Fibroblast of the aortic adventitia (primary cell): ENCODE measurements around the gene COL9A3. TPM values are rescaled to one million over a fixed set of nuclear protein-coding genes. Genes with fewer than 3 reads are reported as not detected.

ENCODE experiments used
- DNase-seq: peaks from one replicate; pipeline ENCODE4 v3.0.0-alpha.2; 2010; ENCODE audit warnings: low read depth
- H3K4me3 ChIP-seq: 2 replicates; pipeline ENCODE4 v1.5.1; 2011; ENCODE audit warnings: low read depth, mild to moderate bottlenecking, control low read depth, low read length, moderate library complexity
- total RNA-seq: library from RNA; depleted of rRNA; stranded (reverse); fragments of >200 nt; gene quantifications from 2 replicates; pipeline ENCODE4 v1.2.3, GENCODE V29; 2012; ENCODE audit warnings: low replicate concordance
- TF ChIP-seq, protein P1 (sequence below): IDR thresholded peaks from 2 replicates; pipeline ENCODE4 v1.5.1; 2011; ENCODE audit warnings: mild to moderate bottlenecking, low read length, control low read depth, inconsistent platforms; ENCODE audit not compliant: insufficient read depth

Gene COL9A3
- total RNA-seq, 1 donor, result 0.36 TPM

DNA sequence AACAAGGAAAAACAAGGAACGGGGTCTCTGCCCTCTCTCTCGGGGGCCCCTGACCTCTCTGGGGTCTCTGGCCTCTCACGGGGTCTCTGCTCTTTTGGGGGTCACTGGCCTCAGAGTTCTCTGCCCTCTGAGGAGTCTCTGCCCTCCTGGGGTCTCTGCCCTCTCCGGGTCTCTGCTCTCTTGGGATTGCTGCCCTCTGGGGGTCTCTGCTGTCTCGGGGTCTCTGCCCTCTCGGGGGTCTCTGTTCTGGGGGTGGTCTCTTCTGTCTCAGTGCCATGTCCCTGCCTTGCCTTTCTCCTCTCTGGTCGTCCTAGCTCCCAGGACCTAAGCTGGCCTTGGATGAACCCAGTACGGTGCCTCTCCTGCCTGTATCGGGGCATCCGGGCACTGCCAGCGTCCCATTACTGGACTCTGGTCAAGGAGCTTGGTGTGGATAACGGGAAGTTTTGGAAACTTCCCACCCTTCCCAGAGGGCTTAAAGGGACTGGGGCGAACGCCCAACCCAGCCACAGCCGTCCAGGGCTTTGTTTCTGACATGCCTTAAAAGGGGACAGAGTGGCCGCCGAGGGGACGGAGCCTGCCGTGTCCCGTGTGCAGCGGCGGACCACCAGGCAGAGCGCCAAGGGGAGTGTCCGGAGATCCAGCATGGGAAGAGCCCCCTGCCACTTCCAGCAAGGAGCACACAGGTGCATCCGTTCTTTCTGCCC is 45.3 kb upstream of the COL9A3 start:
- no peak overlapping the region for H3K4me3 ChIP-seq
- DNase-seq, result no peak

DNA sequence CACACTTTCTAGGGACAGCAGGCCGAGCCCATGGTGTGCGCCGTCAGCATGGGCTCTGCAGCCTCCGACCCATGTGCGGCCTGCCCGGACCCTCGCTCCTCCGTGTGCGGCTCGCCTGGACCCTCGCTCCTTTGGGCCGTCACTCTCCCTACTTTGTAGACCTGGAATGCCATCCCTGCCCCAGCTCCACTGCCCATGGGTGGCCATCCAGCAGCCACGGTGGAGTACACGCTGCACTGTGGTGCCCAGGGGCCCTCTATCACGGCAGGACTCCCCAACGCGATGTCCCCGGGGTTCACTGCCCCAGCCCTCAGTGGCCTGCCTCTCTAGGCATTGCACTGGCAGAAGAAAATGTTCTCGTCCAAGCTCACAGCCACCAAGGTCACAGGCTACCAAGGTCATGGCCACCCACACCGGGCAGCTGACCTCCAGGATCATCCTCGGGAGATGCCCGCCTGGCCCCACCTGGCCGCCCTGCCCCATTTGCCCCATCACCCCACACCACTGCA is 44.7 kb upstream of the COL9A3 start:
- TF ChIP-seq, protein P1, sequence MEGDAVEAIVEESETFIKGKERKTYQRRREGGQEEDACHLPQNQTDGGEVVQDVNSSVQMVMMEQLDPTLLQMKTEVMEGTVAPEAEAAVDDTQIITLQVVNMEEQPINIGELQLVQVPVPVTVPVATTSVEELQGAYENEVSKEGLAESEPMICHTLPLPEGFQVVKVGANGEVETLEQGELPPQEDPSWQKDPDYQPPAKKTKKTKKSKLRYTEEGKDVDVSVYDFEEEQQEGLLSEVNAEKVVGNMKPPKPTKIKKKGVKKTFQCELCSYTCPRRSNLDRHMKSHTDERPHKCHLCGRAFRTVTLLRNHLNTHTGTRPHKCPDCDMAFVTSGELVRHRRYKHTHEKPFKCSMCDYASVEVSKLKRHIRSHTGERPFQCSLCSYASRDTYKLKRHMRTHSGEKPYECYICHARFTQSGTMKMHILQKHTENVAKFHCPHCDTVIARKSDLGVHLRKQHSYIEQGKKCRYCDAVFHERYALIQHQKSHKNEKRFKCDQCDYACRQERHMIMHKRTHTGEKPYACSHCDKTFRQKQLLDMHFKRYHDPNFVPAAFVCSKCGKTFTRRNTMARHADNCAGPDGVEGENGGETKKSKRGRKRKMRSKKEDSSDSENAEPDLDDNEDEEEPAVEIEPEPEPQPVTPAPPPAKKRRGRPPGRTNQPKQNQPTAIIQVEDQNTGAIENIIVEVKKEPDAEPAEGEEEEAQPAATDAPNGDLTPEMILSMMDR, result no peak
- no peak for DNase-seq
- H3K4me3 ChIP-seq, result no peak overlapping the region

More for the DNA sequence above, 45.3 kb upstream of the COL9A3 start:
- TF ChIP-seq, protein P1, result no peak

DNA sequence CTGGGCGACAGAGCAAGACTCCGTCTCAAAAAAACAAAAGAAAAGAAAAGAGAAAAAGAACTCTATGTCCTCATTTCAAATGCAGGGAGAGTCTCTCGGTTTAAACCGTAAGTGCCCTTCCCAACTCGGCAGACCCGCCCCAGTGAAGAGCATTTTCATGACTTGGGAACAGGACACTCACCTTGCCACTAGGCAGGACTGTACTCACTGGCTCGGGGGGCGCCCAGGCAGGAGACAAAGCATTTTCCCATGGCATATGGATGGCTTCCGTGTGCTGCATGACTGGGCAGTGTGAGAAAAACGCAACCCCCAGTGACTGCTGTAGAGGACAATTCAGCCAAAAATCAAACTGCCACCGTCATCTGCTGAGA is 44.2 kb upstream of the COL9A3 start:
- H3K4me3 ChIP-seq, result no peak overlapping the region
- DNase-seq, result no peak
- TF ChIP-seq, protein P1, result no peak

DNA sequence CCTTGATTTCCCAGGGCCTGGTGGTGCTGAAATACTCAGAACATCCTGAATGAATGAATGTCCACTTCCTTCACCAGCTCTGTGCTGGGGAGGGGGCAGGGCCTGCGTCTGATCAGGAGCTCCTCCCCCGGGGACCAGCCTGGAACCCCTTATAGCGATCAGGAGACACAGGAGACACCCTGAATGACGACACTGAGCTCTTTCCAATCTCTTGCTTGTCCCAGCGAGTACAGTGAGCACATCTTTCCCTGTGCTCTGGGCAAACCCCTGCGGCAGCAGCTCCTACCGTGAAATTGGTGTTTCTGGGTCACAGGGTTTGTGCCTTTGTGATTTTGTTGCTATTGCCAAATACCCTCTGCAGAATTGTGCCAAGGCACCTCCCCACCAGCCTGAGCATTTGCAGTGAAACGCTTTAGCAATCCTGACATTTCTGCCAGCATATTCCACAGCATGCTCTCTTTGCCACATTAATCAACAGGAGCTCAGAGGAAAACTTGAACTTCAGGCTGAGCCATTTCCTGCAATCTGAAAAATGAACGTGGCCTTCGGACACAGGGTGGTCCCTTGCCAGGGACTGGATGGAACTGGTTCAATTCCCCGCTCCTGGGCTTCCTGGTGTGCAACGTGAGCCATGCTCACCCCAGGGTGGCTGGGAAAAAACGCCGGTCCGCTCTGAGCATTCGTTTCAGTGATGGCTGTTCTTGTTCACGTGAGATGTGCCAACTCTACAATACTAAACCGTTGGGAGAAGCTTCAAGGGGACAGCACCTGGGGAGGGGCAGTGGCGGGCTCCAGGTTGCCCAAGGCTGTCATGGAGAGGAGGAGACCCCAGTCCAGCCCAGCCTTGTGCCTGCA is 43.6 kb upstream of the COL9A3 start:
- no peak overlapping the region for H3K4me3 ChIP-seq
- peak; percentile 71 for DNase-seq
- TF ChIP-seq, protein P1, result no peak

DNA sequence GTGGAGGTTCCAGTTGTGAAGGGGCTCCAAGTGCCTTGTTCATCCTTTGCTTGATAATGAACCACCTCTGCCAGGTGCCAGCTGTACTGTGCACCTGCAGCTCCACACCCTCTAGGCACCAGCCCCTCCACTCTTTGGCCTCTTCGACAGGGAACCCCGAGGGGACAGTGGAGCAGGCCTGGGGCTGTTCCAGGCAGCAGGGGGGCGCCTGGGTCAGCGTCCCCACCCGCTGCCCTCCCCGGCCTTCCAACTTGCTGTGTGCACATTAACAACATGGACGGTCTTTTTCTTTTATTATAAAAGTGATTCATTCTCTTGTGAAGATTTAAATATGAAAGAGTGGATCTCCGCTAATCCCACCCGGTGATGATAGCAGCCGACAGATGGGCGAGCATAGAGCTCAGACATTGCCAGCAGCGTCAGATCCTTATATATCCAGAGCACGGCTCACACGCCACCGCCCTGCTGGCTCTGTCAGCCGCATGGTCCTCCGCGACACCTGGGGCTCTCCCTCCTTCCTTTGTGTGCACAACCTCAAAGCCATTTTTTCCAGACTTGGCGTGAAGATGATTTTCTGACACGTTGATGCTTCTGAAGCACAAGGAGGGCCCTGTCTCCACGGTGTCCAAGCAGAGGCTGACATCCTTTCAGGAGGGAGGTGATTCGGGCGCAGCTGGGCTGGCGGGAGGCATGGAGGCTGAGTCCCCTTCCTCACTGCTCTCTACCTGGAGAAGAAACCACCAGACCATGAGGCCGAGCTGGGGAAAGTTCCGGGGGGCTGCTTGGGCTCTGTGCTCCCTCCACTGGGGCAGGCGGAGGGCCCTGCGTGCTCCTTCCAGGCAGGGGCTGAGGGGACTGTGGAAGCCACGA is 42.8 kb upstream of the COL9A3 start:
- no peak for DNase-seq
- H3K4me3 ChIP-seq, result no peak overlapping the region
- TF ChIP-seq, protein P1, result no peak

DNA sequence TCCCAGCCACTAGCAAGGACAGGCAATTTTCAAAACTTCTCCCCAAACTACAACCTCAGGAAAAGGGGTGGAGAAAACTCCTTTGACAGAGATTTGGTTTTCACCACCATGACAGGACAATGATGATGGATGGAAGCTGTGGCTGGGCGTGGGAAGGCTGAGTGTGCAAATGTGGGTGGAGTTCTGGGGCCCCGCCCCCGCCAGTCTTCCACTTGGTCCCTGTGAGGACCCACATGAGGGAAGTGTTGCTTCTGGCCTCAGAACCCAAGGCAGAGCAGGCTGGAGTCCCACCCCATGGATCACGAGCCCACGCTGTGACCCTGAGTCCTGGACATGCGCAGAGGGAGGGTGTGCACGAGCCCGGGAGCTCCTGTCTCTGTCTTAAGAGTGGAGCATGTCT is 42.1 kb upstream of the COL9A3 start:
- TF ChIP-seq, protein P1, result no peak
- no peak overlapping the region for H3K4me3 ChIP-seq
- DNase-seq, result no peak
